GM13976 (cell line): ENCODE results near the gene PES1.
"Not testable (repeated sequence)": the region's sequence is repeated elsewhere in the genome, so short reads cannot be mapped to it uniquely, and the experiment has no call there.

Source experiments
- DNase-seq: peaks from one replicate; pipeline ENCODE4 v3.0.0; 2012; ENCODE audit warnings: low spot score
- in situ Hi-C: fragments of 300-500 bp; cut with MboI; formaldehyde crosslinking; loops from one replicate; pipeline ENCODE4 v1.12.0; 2022; ENCODE audit warnings: low sequenced_read_pairs, mixed read lengths, inconsistent platforms; ENCODE audit not compliant: unreplicated experiment
- TF ChIP-seq, protein P1 (sequence below): IDR thresholded peaks from 2 replicates; pipeline ENCODE4 v1.5.1; 2012; ENCODE audit warnings: borderline replicate concordance, mild to moderate bottlenecking; ENCODE audit not compliant: insufficient read depth; ENCODE audit errors: extremely low read depth, missing control alignments, control extremely low read depth

The PES1 gene

GRCh38 chr22:30564045-30564760 is 27.5 kb downstream of the PES1 start:
- in situ Hi-C loops: no loop called here
- DNase-seq: no peak
- TF ChIP-seq, protein P1, sequence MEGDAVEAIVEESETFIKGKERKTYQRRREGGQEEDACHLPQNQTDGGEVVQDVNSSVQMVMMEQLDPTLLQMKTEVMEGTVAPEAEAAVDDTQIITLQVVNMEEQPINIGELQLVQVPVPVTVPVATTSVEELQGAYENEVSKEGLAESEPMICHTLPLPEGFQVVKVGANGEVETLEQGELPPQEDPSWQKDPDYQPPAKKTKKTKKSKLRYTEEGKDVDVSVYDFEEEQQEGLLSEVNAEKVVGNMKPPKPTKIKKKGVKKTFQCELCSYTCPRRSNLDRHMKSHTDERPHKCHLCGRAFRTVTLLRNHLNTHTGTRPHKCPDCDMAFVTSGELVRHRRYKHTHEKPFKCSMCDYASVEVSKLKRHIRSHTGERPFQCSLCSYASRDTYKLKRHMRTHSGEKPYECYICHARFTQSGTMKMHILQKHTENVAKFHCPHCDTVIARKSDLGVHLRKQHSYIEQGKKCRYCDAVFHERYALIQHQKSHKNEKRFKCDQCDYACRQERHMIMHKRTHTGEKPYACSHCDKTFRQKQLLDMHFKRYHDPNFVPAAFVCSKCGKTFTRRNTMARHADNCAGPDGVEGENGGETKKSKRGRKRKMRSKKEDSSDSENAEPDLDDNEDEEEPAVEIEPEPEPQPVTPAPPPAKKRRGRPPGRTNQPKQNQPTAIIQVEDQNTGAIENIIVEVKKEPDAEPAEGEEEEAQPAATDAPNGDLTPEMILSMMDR: no peak

GRCh38 chr22:30562366-30562765 is 29.3 kb downstream of the PES1 start:
- TF ChIP-seq, protein P1: no peak
- in situ Hi-C loops: no loop called here
- DNase-seq: no peak

DNA sequence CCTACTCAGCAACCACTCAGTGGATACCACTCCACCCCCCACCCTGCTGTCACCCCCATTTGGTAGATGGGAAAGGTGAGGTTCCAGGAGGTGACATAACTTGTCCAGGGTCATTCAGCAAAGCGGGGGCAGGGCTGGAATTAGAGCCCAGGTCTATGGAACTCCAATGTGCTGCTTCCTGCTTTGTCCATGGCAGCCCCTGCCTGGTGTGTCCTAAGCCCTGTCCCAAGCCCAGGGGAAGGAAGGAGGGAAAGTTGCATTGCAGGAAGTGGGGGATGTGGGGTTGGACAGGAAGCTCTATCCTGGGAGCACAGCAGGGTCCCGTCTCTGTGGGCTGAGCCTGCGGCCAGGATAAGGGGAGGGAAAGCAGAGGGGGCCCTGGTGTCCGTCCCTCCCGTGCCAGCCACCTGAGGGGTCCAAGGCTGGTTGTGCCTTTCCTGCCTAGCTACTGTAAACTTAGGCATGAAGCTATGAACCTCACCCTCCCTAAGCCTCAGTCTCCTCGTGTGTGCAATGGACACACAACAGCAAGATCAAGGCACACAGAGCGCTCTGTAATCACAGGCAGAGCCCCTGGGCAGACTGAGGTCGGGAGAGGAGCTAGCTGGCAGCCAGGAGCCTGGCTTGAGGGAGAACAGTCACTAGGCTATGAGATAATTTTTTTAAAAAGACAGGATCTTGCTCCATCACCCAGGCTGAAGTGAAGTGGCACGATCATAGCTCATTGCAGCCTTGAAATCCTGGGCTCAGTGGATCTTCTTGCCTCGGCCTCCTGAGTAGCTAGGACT is 30.1 kb downstream of the PES1 start:
- TF ChIP-seq, protein P1: no peak
- DNase-seq: no peak
- in situ Hi-C loops: no loop called here

DNA sequence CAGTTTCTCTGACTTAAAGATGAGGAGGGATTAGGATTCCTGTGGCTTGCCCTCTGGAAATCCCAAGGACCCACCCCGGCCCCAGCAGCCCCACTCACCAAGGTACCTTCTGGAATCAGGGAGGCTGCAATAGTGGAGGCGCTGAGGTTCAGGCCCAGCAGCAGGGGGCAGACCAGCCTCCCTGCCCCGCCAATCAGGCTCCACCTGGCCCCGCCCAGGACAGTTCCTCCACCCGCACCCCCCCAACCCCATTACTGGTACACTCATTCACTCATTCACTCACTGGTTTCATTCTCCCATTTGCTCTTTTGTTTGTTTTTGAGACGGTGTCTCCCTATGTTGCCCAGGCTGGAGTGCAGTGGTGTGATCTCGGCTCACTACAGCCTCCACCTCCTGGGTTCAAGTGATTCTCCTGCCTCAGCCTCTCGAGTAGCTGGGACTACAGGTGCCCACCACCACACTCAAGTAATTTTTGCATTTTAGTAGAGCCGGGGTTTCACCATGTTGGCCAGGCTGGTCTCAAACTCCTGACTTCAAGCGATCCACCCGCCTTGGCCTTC is 31.0 kb downstream of the PES1 start:
- DNase-seq, in situ Hi-C loops: not testable (repeated sequence)

GRCh38 chr22:30559889-30560288 is 31.8 kb downstream of the PES1 start:
- TF ChIP-seq, protein P1: no peak
- DNase-seq: no peak
- in situ Hi-C loops: no loop called here

GRCh38 chr22:30557243-30557642 is 34.5 kb downstream of the PES1 start:
- DNase-seq: no peak
- TF ChIP-seq, protein P1: no peak
- in situ Hi-C loops: no loop called here

DNA sequence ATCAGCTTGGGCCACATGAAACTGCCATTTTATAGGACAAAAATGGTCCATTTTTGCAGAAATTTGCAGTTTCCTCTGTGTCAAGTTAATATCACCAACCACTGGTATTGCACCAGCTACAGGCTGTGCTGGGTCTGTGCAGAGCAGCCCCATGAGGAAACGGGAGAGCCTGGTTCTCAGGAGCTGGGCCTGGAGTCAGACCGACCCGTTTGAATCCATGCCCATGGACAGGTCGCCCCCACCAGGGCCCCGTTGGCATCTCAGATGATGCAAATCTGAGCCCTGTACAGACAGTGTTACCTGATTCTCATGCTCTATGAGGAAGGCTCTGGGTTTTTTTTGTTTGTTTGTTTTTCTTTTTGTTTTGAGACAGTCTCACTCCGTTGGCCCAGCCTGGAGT is 35.3 kb downstream of the PES1 start:
- in situ Hi-C loops: no loop called here
- DNase-seq: no peak
- TF ChIP-seq, protein P1: no peak
